ENCODE results near the gene MOCOS.

Gene MOCOS

DNA sequence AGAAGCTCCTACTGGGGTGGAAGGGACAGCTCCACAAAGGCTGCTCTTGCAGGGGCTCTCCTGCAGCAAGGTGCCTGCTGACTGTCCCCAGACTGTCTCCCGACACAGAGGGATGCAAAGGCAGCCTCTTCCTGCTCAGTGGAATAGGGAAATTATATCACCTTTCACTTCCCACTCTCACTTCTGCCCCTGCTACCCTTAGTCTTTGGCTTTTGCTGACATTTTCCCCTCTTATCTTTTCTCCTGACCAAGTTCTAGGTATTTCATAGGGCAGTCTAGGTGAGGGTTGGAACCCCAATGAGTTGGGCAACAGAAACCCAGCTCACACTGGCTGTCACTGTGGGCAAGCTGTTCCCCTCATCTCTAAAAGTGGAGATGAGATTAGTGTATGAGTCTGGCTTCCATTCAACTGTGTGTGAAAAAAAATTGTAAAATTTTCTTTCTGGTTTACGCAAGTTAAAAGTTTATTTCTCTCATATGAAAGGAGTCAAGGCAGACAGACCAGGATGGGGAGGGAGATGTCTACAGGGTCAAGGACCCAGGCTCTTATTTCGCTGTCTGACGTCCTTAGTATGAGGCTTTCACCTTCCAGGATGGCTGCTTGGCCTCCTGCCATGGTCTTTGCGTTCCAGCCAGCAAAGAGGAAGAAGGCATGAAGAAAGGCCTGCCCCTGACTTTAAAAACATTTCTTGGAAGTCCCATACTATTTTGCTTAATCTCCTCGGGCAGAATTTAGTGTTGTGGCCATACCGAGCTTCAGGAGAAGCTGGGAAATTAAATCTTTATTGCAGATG is 7.5 kb upstream of the MOCOS start:
- DNase-seq, result no peak

DNA sequence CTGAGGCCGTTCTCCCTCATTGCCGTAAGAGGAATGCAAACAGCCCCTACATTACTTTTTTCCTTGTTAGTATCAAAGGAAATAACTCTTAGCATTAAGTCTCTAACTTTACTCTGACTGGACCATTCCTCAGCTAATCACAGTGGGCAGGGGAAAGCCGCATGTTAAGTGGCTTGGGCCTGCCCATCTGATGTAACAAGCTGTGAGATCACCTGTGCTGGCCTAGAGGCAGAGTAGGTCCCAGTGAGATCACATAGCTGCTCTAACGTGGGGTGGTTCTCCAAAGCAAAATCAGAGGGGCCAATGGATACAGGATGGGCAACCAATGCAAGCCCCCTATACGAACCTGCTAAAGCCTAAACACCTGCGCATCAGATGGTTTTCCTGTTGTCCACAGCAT is 5.9 kb upstream of the MOCOS start:
- no peak for DNase-seq

DNA sequence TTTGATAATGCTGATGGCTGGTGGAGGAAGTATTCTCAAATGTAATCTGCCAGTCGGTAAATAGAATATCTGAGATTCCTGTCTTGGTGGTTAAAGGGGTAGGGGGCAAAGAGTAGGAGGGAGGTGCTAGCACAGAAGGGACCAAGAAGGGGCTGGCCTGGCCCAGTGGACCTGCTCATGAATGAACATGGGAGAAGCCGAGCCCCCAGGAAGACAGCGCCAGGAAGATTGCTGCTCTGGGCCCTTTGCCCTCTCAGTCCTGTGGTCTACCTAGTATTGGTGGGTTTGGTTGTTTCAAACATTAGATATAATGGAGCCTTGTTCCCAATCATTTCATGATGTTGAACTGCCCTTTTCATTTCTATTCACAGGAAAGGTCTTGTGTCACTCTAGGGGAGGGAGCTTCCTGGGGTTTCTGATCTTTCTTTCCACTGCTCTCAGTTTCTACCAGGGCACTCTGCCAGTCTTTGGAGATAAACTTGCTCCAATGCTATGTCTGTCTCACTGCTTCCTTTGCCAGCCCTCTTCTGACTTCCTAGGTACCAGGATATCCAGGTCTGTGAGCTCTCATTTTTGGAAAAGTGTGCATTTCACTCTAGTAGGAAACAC is 5.3 kb upstream of the MOCOS start:
- no peak for DNase-seq

DNA sequence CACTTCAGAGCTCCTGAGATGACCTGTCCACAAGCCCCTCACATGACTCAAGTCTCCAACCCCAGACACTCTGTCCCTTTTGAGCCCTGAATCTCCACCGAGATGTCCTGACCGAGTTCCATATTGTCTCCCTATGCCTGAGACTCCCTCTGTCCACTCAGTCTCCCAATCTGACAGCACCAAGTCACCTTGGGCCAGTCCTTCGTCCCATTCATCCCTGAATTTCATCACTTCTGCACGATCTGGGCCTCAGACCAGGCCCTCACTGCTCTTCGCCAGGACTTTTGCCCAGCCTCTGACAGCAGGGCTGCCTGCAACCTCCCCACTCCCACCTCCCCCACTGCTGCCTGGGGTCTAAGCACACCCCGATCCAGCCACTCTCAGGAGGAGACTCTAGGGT is 4.3 kb upstream of the MOCOS start:
- DNase-seq, result no peak

DNA sequence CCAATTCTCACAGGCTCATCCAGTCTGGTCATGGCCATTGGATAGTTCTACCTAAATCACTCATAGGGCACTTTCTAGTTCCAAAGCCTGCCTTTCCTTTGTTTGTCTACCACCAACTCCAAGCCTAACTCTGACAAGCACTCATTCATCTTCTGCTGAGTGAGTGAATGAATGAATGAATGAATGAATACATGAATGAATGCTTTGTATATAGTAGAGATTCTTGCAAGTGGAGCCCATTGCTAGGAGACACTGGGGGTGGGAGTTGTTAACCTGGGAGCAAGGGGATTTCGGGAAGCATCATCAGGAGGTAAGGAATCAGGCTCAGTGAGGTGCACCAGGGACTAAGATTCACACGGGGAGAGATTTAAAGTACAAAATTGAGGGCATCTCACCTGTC is 3.3 kb upstream of the MOCOS start:
- DNase-seq, result no peak

- DNase-seq, result peak; percentile 84
These were observed 2.1 kb upstream of the MOCOS start for GRCh38 chr18:36185157-36185556.

- no peak for DNase-seq
These were observed 1.3 kb upstream of the MOCOS start for GRCh38 chr18:36185901-36186460.

GRCh38 chr18:36186461-36187192 is 670 bp upstream of the MOCOS start:
- DNase-seq, result peak; percentile 36

GRCh38 chr18:36187826-36188721 is 777 bp downstream of the MOCOS start:
- DNase-seq, result no peak

DNA sequence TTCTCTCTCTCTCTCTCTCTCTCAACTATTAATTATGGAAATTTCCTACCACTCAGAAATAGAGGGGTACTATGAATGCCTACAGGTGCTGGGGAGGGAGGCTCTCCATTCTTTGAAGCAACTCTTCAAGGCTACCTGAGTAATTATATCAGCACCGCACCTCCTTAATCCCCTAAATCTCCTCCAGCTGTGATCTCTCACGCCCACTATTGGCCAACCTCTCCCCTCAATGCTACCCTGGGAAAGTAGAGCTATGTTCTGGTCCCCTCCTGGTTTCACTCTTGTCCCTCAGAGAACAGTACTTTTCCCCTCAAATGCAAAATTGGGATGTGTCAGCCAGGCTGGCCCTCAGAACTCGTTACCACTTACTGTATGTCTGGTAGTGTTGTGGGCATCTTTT is 1.6 kb downstream of the MOCOS start:
- no peak for DNase-seq

- DNase-seq, result no peak
These were observed 2.2 kb downstream of the MOCOS start for GRCh38 chr18:36189486-36189885.

- no peak for DNase-seq
These were observed 4.0 kb downstream of the MOCOS start for GRCh38 chr18:36191286-36191685.

- DNase-seq, result no peak
These were observed 4.4 kb downstream of the MOCOS start for GRCh38 chr18:36191711-36192110.

DNA sequence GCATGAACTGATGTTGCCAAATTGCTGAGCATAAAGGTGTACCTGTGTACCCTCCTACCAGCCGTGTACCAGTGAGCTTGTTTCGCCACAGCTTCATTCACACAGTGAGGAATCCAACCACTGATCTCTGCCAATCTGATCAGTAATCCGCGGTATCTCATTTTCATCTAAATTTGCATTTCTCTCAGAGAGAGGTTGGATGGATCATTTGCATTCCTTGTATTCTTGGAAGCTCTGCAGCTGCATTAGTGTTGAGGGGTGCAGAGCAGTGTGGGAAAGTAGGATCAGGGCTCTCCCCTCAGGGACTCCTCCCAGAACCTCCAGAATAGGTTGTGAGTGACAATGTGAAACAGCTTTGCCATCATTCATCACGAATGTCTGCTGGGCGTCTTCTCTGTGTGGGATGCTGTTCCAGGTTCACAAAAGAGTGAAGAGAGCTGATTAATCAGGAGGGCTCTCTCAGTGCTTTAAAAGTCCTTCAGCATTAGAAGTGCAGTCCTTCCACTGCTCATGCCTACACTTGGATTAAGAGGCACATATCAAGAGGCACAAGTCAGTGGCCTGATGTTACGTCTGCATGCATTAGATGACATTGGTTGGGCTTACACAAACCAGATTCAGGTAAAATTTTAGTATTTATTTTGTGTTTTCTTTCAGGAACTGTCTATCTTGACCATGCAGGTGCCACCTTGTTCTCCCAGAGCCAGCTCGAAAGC is 7.5 kb downstream of the MOCOS start:
- DNase-seq, result no peak

GRCh38 chr18:36195427-36196122 is 8.3 kb downstream of the MOCOS start:
- no peak for DNase-seq

GRCh38 chr18:36196238-36196995 is 9.1 kb downstream of the MOCOS start:
- DNase-seq, result no peak

- no peak for DNase-seq
These were observed 10.3 kb downstream of the MOCOS start for GRCh38 chr18:36197511-36198166.

DNA sequence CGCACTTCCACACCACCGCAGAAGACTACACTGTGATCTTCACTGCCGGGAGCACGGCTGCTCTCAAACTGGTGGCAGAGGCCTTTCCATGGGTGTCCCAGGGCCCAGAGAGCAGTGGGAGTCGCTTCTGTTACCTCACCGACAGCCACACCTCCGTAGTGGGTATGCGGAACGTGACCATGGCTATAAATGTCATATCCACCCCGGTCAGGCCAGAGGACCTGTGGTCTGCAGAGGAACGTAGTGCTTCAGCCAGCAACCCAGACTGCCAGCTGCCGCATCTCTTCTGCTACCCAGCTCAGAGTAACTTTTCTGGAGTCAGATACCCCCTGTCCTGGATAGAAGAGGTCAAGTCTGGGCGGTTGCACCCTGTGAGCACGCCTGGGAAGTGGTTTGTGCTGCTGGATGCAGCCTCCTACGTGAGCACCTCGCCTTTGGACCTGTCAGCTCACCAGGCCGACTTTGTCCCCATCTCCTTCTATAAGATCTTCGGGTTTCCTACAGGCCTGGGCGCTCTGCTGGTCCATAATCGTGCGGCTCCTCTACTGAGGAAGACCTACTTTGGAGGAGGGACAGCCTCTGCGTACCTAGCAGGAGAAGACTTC is 12.5 kb downstream of the MOCOS start:
- no peak for DNase-seq

DNA sequence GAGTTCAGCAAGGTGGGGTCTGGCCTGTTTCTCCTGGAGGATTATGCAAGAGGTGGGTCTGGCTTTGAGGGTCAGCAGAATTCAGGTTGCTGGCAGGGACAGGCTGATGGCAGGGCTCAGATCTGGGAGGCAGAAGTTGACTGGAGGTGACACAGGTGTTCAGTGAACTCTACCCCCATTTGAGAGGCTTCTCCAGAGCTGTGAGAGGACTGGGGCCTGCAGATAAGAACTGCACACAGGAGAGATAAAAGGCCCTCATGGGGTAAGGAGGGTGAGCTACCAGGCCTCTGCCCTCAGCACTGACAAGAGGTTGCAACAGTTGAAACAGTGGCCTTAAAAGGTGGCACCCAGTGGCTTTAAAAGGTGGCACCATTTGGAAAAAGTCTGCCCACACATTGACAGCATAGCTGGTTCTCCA is 13.1 kb downstream of the MOCOS start:
- DNase-seq, result no peak

GRCh38 chr18:36201765-36202164 is 14.5 kb downstream of the MOCOS start:
- no peak for DNase-seq

Measured in NCI-H2107 (cell line).